H9 (cell line): ENCODE data around the gene NAP1L2. TPM values are rescaled to one million over a fixed set of nuclear protein-coding genes. Genes with fewer than 3 reads are reported as not detected.

Experiments used
- total RNA-seq: library from RNA; stranded (reverse); gene quantifications from 2 replicates; pipeline ENCODE4 v1.2.1, GENCODE V29; 2021

The NAP1L2 gene
- total RNA-seq, 1 experiment from 2014 or later: 12.2 TPM

Other genes starting within 250 kb of the NAP1L2 start
- gene PABPC1L2B, start 211.9 kb downstream of the NAP1L2 start, total RNA-seq: 1.8 TPM in 2 replicates
- 0.35 and 0.52 TPM in 2 replicates for gene PABPC1L2A, start 135.3 kb downstream of the NAP1L2 start, total RNA-seq
- 5.0 and 5.2 TPM in 2 replicates for gene CDX4, start 232.2 kb upstream of the NAP1L2 start, total RNA-seq